ENCODE results near the gene NELL1.

- TF ChIP-seq SIN3A (IDR thresholded peaks at IDR 0.05; ENCODE audit: borderline replicate concordance, low read depth, low read length) (no peak), RAD21 (IDR thresholded peaks at IDR 0.05; ENCODE audit: low read length) (no peak), USF2 (IDR thresholded peaks at IDR 0.05; ENCODE audit: borderline replicate concordance, low read depth, low read length) (no peak), RXRA (IDR thresholded peaks at IDR 0.05; ENCODE audit: borderline replicate concordance, low read depth) (no peak), ZBTB33 (IDR thresholded peaks at IDR 0.05; ENCODE audit: borderline replicate concordance, low read depth) (no peak), CTCF (IDR thresholded peaks at IDR 0.05) (no peak), MAX (IDR thresholded peaks at IDR 0.05; ENCODE audit: low read depth) (no peak), POLR2AphosphoS5 (IDR thresholded peaks at IDR 0.05; ENCODE audit: low read depth, low read length) (no peak), EZH2phosphoT487 (IDR thresholded peaks at IDR 0.05; ENCODE audit: borderline replicate concordance, low read depth) (no peak), FOSL2 (IDR thresholded peaks at IDR 0.05; ENCODE audit: borderline replicate concordance, low read depth) (no peak), YY1 (IDR thresholded peaks at IDR 0.05; ENCODE audit: low read depth) (no peak), TAF1 (IDR thresholded peaks at IDR 0.05; ENCODE audit: borderline replicate concordance, low read depth, low read length) (no peak), JUND (IDR thresholded peaks at IDR 0.05) (no peak), USF1 (IDR thresholded peaks at IDR 0.05; ENCODE audit: borderline replicate concordance, low read depth) (no peak)
These were observed 101.6 kb downstream of the NELL1 start for GRCh38 chr11:20771026-20771425.
